Measurements from ENCODE around the gene PLEKHA6.

- no peak for TF ChIP-seq CTCF (conservative IDR thresholded peaks at IDR 0.05; ENCODE audit: low read depth, low read length)
- no peak for TF ChIP-seq RCOR1 (IDR thresholded peaks at IDR 0.05; ENCODE audit: insufficient replicate concordance, low read length)
- TF ChIP-seq BHLHE40 (IDR thresholded peaks at IDR 0.05; ENCODE audit: low read depth, low read length), result peak; percentile 88
- TF ChIP-seq MXI1 (IDR thresholded peaks at IDR 0.05; ENCODE audit: borderline replicate concordance, low read depth, low read length), result 0 out of 2 replicates have a peak, but pooled peaks have one; percentile 27
- TF ChIP-seq POLR2A (IDR thresholded peaks at IDR 0.05; ENCODE audit: low read depth, low read length), result no peak
- TF ChIP-seq MAFK (IDR thresholded peaks at IDR 0.05; ENCODE audit: low read depth, low read length), result no peak
- no peak for TF ChIP-seq FOS (IDR thresholded peaks at IDR 0.05; ENCODE audit: low read depth, low read length)
- TF ChIP-seq, protein P1, sequence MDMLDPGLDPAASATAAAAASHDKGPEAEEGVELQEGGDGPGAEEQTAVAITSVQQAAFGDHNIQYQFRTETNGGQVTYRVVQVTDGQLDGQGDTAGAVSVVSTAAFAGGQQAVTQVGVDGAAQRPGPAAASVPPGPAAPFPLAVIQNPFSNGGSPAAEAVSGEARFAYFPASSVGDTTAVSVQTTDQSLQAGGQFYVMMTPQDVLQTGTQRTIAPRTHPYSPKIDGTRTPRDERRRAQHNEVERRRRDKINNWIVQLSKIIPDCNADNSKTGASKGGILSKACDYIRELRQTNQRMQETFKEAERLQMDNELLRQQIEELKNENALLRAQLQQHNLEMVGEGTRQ (IDR thresholded peaks at IDR 0.05; ENCODE audit: low read depth, low read length), result no peak
- no peak for TF ChIP-seq RFX5 (IDR thresholded peaks at IDR 0.05; ENCODE audit: low read depth, low read length)
- TF ChIP-seq SMC3 (IDR thresholded peaks at IDR 0.05; ENCODE audit: low read depth, low read length), result no peak
Observed at GRCh38 chr1:204263254-204263910, 96.3 kb downstream of the PLEKHA6 start.

Data from IMR-90 (cell line).